Body of pancreas (tissue), 4 donors: ENCODE measurements around the gene SLX4IP.

ENCODE experiments used
- CTCF ChIP-seq, 7 experiments: fragments of 450-650 bp in 4 of 7; fragments of 200-600 bp in 3 of 7; sonication (generic) in 3 of 7; IDR thresholded peaks; one replicate each; pipeline ENCODE4 v1.5.1; 2016 to 2019; ENCODE audit warnings: antibody characterized with exemption in 7 of 7
- POLR2A ChIP-seq, 3 donors: fragments of 450-650 bp; IDR thresholded peaks; one replicate each; pipeline ENCODE4 v1.6.1; 2016; ENCODE audit warnings: antibody characterized with exemption in 3 of 3, mild to moderate bottlenecking in 2 of 3

- TF ChIP-seq CTCF (IDR thresholded peaks at IDR 0.05) (no peak), POLR2A (IDR thresholded peaks at IDR 0.05) (no peak)
Observed at GRCh38 chr20:10507052-10507451, 71.9 kb downstream of the SLX4IP start.
